ENCODE measurements around the gene LRRC75A.

GRCh38 chr17:16488968-16489337, 3.0 kb downstream of the LRRC75A start:
- TF ChIP-seq CTCF (IDR thresholded peaks at IDR 0.05; ENCODE audit: low read depth, low read length, missing input control) (no peak), EGR1 (IDR thresholded peaks at IDR 0.05; ENCODE audit: low read depth in 2 of 2) (no peak), MAX (IDR thresholded peaks at IDR 0.05) (no peak), YY1 (IDR thresholded peaks at IDR 0.05) (no peak), ZBTB33 (IDR thresholded peaks at IDR 0.05) (no peak)
